AG04450 (cell line): Measurements from ENCODE around the gene IFFO2. TPM values are rescaled to one million over a fixed set of nuclear protein-coding genes. Genes with fewer than 3 reads are reported as not detected.

Experiments
- CTCF ChIA-PET: fragments of 300-600, 350-600 bp; formaldehyde crosslinking; extraction: SDS; loops from one replicate; lab custom pipeline; 2022; ENCODE audit warnings: antibody characterized with exemption, inconsistent platforms; lab: Charles Lee
- POLR2A ChIA-PET: fragments of 350-600 bp; formaldehyde crosslinking; extraction: SDS; loops from one replicate; lab custom pipeline; 2021; ENCODE audit warnings: antibody characterized with exemption, inconsistent platforms; lab: Yijun Ruan, JAX
- DNase-seq: peaks from one replicate; pipeline ENCODE4 v3.0.0-alpha.2; 2011; ENCODE audit warnings: low read depth, low spot score
- H3K27ac ChIP-seq: one replicate; pipeline ENCODE4 v1.5.1; 2012; ENCODE audit warnings: low read depth, low read length, control low read depth
- H3K27me3 ChIP-seq: one replicate; pipeline ENCODE4 v1.6.0; 2012; ENCODE audit warnings: low read length; ENCODE audit not compliant: control insufficient read depth, insufficient read depth
- H3K4me3 ChIP-seq: 2 replicates; pipeline ENCODE4 v1.5.1; 2011; ENCODE audit warnings: mild to moderate bottlenecking, low read depth, low read length, control low read depth
- H3K9me3 ChIP-seq: 2 replicates; pipeline ENCODE4 v1.5.1; 2012; ENCODE audit warnings: low read length; ENCODE audit not compliant: control insufficient read depth, insufficient read depth
- CTCF ChIP-seq: IDR thresholded peaks from 2 replicates; pipeline ENCODE4 v1.5.1; 2011; ENCODE audit warnings: low read depth, low read length, control low read depth, inconsistent platforms
- polyA plus RNA-seq: library from polyadenylated mRNA; depleted of rRNA; stranded (reverse); fragments of >200 nt; gene quantifications from 2 replicates; pipeline ENCODE4 v1.2.3, GENCODE V29; 2011

The IFFO2 gene
- polyA plus RNA-seq, 1 experiment = 6.8 TPM

DNA sequence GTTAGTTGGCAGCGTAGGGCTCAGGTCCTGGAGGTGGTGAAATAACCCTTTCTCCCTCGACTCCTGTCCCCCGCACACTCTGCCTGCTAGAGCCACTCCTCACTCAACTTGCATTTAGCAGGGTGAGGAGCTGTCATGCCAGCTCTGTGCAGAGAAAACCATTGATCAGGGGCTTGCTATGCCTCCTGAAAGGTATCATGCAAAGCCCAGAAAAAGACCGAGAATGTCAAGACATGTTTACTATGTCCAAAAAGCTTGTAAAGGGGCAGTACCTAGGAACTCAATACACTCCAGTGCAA, 72.1 kb downstream of the IFFO2 start:
- DNase-seq = no peak
- Histone ChIP-seq H3K4me3 (no peak overlapping the region), H3K27ac (no peak overlapping the region), H3K9me3 (no peaks in the 10 kb centered on the region), H3K27me3 (no peaks in the 10 kb centered on the region)
- ChIA-PET POLR2A (no interaction called here), CTCF (interaction anchor here (0.7 to 3.1 kb wide), 16 partner anchors 9 to 356 kb away, joined by 3 to 30 read pairs (median 4); no protein-coding TSS in a partner anchor)
- no peak for TF ChIP-seq CTCF

- Histone ChIP-seq H3K27ac (no peak overlapping the region), H3K9me3 (no peaks in the 10 kb centered on the region), H3K4me3 (no peak overlapping the region), H3K27me3 (no peaks in the 10 kb centered on the region)
- DNase-seq = peak; percentile 33
- ChIA-PET CTCF (interaction anchor here (0.7 to 3.1 kb wide), 19 partner anchors 9 to 357 kb away, joined by 3 to 30 read pairs (median 4); partner anchors contain the start of gene ALDH4A1), POLR2A (interaction anchor here (0.6 kb wide), 1 partner anchor 353 kb away, joined by 7 read pairs; no protein-coding TSS in a partner anchor)
- TF ChIP-seq CTCF = peak; percentile 94
These were observed 72.6 kb downstream of the IFFO2 start for GRCh38 chr1:18883636-18884418.

GRCh38 chr1:18883079-18883478, 73.4 kb downstream of the IFFO2 start:
- Histone ChIP-seq H3K4me3 (no peak overlapping the region), H3K27me3 (no peaks in the 10 kb centered on the region), H3K9me3 (no peaks in the 10 kb centered on the region), H3K27ac (no peak overlapping the region)
- TF ChIP-seq CTCF = no peak
- no peak for DNase-seq
- ChIA-PET POLR2A (no interaction called here), CTCF (interaction anchor here (0.9 to 3.1 kb wide), 7 partner anchors 9 to 286 kb away, joined by 3 to 30 read pairs (median 5); partner anchors contain the start of gene ALDH4A1)

DNA sequence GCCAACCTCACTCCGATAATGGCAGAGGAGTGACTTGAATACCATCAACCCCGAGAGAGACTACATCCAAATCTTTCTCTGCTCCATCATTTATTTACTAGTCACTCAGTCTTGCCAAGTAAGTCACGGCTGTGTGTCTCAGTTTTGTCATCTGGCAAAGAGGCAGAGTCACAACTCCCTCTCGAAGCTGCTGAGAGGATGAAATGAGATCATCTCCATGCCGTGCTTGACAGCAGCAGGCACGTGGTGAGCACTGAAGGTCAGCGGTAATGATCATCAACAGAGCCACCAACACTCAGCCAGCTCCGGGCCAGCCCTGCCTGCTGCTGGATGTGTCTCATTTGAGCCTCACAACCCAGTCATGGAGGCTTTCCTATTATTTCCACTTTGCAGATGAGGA, 74.0 kb downstream of the IFFO2 start:
- CTCF ChIA-PET = interaction anchor here (1.2 to 3.1 kb wide), 2 partner anchors 8 to 13 kb away, joined by 3 to 30 read pairs; no protein-coding TSS in a partner anchor
- no peak for DNase-seq
- Histone ChIP-seq H3K4me3 (no peak overlapping the region), H3K27me3 (no peaks in the 10 kb centered on the region), H3K9me3 (no peaks in the 10 kb centered on the region), H3K27ac (no peak overlapping the region)
- no peak for TF ChIP-seq CTCF
- POLR2A ChIA-PET = no interaction called here
